Measurements from ENCODE around the gene VPS11. TPM values are rescaled to one million over a fixed set of nuclear protein-coding genes. Genes with fewer than 3 reads are reported as not detected.
A peak's percentile ranks its signal among the peaks of the same experiment; 100 is the strongest.

The VPS11 gene
- total RNA-seq, 1 experiment from 2014 or later = 43.2 TPM

DNA sequence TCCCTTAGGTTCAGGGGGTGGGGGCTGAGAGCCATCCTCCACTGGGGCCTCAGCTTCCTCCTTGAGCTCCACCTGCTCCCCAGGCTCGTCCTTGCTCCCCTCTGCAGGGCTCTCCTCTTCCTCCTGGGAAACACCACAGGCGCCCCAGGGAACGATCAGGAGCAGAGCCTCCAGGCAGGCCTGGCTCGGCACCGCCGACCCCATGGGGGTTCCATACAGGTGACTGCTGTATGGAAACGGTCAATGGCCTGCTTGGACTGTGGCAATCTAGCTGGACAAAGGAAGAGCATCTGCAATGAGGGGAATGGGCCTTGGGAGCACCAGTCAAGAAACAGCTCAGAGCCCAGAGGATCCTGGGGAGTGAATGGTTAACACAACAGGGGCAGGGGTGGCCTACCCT is 18.5 kb upstream of the VPS11 start:
- ChIA-PET POLR2A (interaction anchor here (0.6 kb wide), 1 partner anchor 211 kb away, joined by 3 read pairs; no protein-coding TSS in a partner anchor), CTCF (no interaction called here)
- intact Hi-C loops (cut with micrococcal nuclease; ENCODE audit: unreplicated experiment) = no loop called here
- peaks cover 10% of the 10 kb centered on the region for H3K4me1 Mint-ChIP-seq (ENCODE audit: low read depth, unreplicated experiment)
- Histone ChIP-seq H3K27me3 (replicated peaks; ENCODE audit: control insufficient read depth, insufficient read depth, low read length) (no peaks in the 10 kb centered on the region), H3K4me1 (peaks cover 6% of the 10 kb centered on the region; the same call in 1 of the 2 replicates), H3K9me3 (no peaks in the 10 kb centered on the region), H3K36me3 (ENCODE audit: control insufficient read depth, insufficient read depth, low read length) (peaks cover 27% of the 10 kb centered on the region), H3K4me3 (ENCODE audit: low read depth, low read length) (no peak overlapping the region)
- H3K27ac Mint-ChIP-seq (ENCODE audit: unreplicated experiment) = no peak overlapping the region
- no TSS peak for BruUV-seq (replicated peaks)
- no peak for DNase-seq
- TF ChIP-seq, protein P1, sequence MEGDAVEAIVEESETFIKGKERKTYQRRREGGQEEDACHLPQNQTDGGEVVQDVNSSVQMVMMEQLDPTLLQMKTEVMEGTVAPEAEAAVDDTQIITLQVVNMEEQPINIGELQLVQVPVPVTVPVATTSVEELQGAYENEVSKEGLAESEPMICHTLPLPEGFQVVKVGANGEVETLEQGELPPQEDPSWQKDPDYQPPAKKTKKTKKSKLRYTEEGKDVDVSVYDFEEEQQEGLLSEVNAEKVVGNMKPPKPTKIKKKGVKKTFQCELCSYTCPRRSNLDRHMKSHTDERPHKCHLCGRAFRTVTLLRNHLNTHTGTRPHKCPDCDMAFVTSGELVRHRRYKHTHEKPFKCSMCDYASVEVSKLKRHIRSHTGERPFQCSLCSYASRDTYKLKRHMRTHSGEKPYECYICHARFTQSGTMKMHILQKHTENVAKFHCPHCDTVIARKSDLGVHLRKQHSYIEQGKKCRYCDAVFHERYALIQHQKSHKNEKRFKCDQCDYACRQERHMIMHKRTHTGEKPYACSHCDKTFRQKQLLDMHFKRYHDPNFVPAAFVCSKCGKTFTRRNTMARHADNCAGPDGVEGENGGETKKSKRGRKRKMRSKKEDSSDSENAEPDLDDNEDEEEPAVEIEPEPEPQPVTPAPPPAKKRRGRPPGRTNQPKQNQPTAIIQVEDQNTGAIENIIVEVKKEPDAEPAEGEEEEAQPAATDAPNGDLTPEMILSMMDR (IDR thresholded peaks at IDR 0.05; ENCODE audit: insufficient read depth in 1 of 2, low read depth in 1 of 2, low read length in 1 of 2, severe bottlenecking in 1 of 2, unreplicated experiment in 1 of 2) = no peak
- H3K27me3 Mint-ChIP-seq (ENCODE audit: insufficient read depth, unreplicated experiment) = no peaks in the 10 kb centered on the region
- H3K9me3 Mint-ChIP-seq (ENCODE audit: unreplicated experiment) = no peaks in the 10 kb centered on the region
- no peak overlapping the region for H3K4me3 Mint-ChIP-seq (ENCODE audit: unreplicated experiment)
- peaks cover 98% of the 10 kb centered on the region for H3K36me3 Mint-ChIP-seq (ENCODE audit: insufficient read depth, unreplicated experiment)

DNA sequence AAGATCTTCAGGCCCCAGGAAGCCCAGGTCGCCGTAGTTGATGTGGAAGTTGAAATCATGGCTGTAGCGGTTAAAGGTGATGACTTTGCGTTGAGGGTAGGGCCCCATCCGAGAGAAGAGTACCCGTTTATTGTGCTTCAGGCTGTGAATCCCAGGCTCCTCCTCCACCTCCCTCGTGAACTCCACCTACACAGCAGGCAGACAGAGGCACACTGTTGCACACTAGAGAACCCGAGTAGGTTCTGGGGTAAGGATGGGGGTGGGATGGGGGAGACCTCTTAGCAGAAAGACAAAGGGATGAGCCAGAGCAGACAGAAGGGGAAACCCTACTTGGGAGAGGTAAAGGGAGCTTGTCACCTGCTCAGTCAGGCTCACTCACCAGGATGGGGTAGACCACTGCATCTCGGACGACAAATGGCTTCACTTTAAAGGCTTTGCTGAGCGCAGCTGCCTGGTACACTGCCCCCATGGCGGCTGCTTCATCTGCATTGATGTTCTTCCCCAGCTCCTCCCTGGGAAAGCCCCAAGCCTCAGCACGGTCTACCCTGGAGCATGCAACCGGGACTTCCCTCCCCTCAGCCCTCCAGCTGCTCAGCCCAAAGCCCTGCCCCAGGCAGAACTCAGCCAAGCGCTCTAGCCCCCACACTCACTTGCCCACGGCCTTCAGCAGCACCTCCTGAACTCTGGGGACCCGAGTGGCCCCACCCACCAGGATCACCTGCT is 16.0 kb upstream of the VPS11 start:
- Mint-ChIP-seq H3K9me3 (ENCODE audit: unreplicated experiment) (no peaks in the 10 kb centered on the region), H3K4me1 (ENCODE audit: low read depth, unreplicated experiment) (peaks cover 8% of the 10 kb centered on the region), H3K36me3 (ENCODE audit: insufficient read depth, unreplicated experiment) (peaks cover 98% of the 10 kb centered on the region), H3K4me3 (ENCODE audit: unreplicated experiment) (no peak overlapping the region), H3K27me3 (ENCODE audit: insufficient read depth, unreplicated experiment) (no peaks in the 10 kb centered on the region), H3K27ac (ENCODE audit: unreplicated experiment) (no peak overlapping the region)
- ChIA-PET CTCF (interaction anchor here (1.2 kb wide), 1 partner anchor 16 kb away, joined by 3 read pairs; the partner anchor contains the start of gene VPS11), POLR2A (interaction anchor here (0.6 to 1.2 kb wide), 2 partner anchors 16 to 193 kb away, joined by 4 to 13 read pairs; partner anchors contain the start of gene VPS11)
- H3K4me1 ChIP-seq = peaks cover 5% of the 10 kb centered on the region; the same call in 1 of the 2 replicates
- H3K4me3 ChIP-seq (ENCODE audit: low read depth, low read length) = no peak overlapping the region
- TF ChIP-seq, protein P1 (IDR thresholded peaks at IDR 0.05; ENCODE audit: insufficient read depth in 1 of 2, low read depth in 1 of 2, low read length in 1 of 2, severe bottlenecking in 1 of 2, unreplicated experiment in 1 of 2) = no peak
- H3K36me3 ChIP-seq (ENCODE audit: control insufficient read depth, insufficient read depth, low read length) = peaks cover 26% of the 10 kb centered on the region
- no peaks in the 10 kb centered on the region for H3K27me3 ChIP-seq (replicated peaks; ENCODE audit: control insufficient read depth, insufficient read depth, low read length)
- BruUV-seq (replicated peaks) = TSS peak; percentile 5
- intact Hi-C loops (cut with micrococcal nuclease; ENCODE audit: unreplicated experiment) = no loop called here
- DNase-seq = no peak
- H3K9me3 ChIP-seq = no peaks in the 10 kb centered on the region

DNA sequence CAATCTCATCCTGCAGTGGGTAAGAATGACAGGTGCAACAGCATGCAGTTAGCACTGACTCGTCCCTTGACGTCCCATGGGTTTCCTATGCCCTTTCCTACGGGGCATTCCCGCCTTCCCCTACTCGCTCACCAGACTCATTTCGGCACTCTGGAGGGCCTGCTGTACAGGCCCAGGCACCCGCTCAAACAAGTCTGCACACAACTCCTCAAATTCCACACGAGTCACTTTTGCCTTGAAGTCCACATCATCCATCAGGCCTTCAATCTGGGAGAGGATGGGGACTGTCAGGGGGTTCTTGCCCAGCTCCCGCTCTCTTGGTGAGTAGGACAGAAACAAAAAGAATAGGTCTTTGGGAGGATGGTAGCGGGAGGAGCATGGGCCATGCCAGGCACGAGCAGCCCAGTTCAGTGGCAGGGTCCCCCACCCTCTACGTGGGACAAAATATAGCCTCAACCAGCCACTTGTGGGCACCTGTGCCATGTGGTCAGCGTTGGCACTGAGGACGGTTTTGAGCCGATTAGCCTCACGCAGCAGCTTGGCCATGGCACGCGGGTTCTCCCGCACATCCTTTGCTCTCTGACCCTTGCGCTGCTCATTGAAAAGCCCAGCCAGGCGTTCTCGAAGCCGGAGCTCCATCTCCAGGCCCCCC is 15.3 kb upstream of the VPS11 start:
- Mint-ChIP-seq H3K27ac (ENCODE audit: unreplicated experiment) (no peak overlapping the region), H3K4me3 (ENCODE audit: unreplicated experiment) (no peak overlapping the region), H3K27me3 (ENCODE audit: insufficient read depth, unreplicated experiment) (no peaks in the 10 kb centered on the region), H3K9me3 (ENCODE audit: unreplicated experiment) (no peaks in the 10 kb centered on the region), H3K4me1 (ENCODE audit: low read depth, unreplicated experiment) (peaks cover 8% of the 10 kb centered on the region), H3K36me3 (ENCODE audit: insufficient read depth, unreplicated experiment) (peaks cover 98% of the 10 kb centered on the region)
- TF ChIP-seq, protein P1 (IDR thresholded peaks at IDR 0.05; ENCODE audit: insufficient read depth in 1 of 2, low read depth in 1 of 2, low read length in 1 of 2, severe bottlenecking in 1 of 2, unreplicated experiment in 1 of 2) = no peak
- Histone ChIP-seq H3K4me1 (peaks cover 5% of the 10 kb centered on the region; the same call in 1 of the 2 replicates), H3K36me3 (ENCODE audit: control insufficient read depth, insufficient read depth, low read length) (peaks cover 24% of the 10 kb centered on the region), H3K4me3 (ENCODE audit: low read depth, low read length) (no peak overlapping the region), H3K27me3 (replicated peaks; ENCODE audit: control insufficient read depth, insufficient read depth, low read length) (no peaks in the 10 kb centered on the region), H3K9me3 (no peaks in the 10 kb centered on the region)
- POLR2A ChIA-PET = no interaction called here
- intact Hi-C loops (cut with micrococcal nuclease; ENCODE audit: unreplicated experiment) = no loop called here
- no TSS peak for BruUV-seq (replicated peaks)
- DNase-seq = no peak
- CTCF ChIA-PET = interaction anchor here (1.2 kb wide), 1 partner anchor 15 kb away, joined by 3 read pairs; the partner anchor contains the start of gene VPS11
